HEK293 (cell line): ENCODE data around the gene NINL.

Experiments
- CTCF ChIA-PET: fragments of 350-600 bp; formaldehyde crosslinking; extraction: SDS; loops from one replicate; lab custom pipeline; 2021; ENCODE audit warnings: antibody characterized with exemption; lab: Yijun Ruan, JAX
- POLR2A ChIA-PET: fragments of 300-600 bp; formaldehyde crosslinking; extraction: SDS; loops from one replicate; lab custom pipeline; 2020; ENCODE audit warnings: antibody characterized with exemption, inconsistent platforms; lab: Yijun Ruan, JAX
- H3K27ac ChIP-seq: fragments of 200-500 bp; sonication (Bioruptor generic); 2 replicates; pipeline ENCODE4 v1.5.1; 2014; ENCODE audit warnings: low read depth, low read length, control low read depth, inconsistent platforms; ENCODE audit errors: extremely low read depth
- H3K36me3 ChIP-seq, 2 experiments: fragments of 200-500 bp in 1 of 2; sonication (Bioruptor generic) in 1 of 2; 1 replicate in 1 of 2; 2 replicates in 1 of 2; pipeline ENCODE4 v1.5.1; 2014 to 2017; ENCODE audit warnings: inconsistent platforms in 2 of 2, low read length in 2 of 2; ENCODE audit not compliant: control insufficient read depth in 2 of 2, insufficient read depth in 1 of 2
- H3K4me1 ChIP-seq: fragments of 200-500 bp; sonication (Bioruptor generic); 2 replicates; pipeline ENCODE4 v1.5.1; 2014; ENCODE audit warnings: mild to moderate bottlenecking, low read length, inconsistent platforms; ENCODE audit not compliant: control insufficient read depth, insufficient read depth
- H3K4me3 ChIP-seq: 2 replicates; pipeline ENCODE4 v1.5.1; 2011; ENCODE audit warnings: low read depth, mild to moderate bottlenecking, control low read depth, low read length, moderate library complexity
- H3K9me3 ChIP-seq: fragments of 200-500 bp; sonication (Bioruptor generic); 2 replicates; pipeline ENCODE4 v1.5.1; 2014; ENCODE audit warnings: low read depth, low read length, inconsistent platforms; ENCODE audit not compliant: control insufficient read depth, insufficient read depth
- EGR2 ChIP-seq: fragments of 450-650 bp; formaldehyde crosslinking; IDR thresholded peaks from 2 replicates; pipeline ENCODE4 v1.5.1; 2016; ENCODE audit warnings: low read depth, missing biosample characterization, missing genetic modification characterization
- GLIS1 ChIP-seq: fragments of 450-650 bp; formaldehyde crosslinking; IDR thresholded peaks from 2 replicates; pipeline ENCODE4 v1.5.1; 2016; ENCODE audit warnings: missing biosample characterization, missing genetic modification characterization
- OSR2 ChIP-seq: fragments of 450-650 bp; formaldehyde crosslinking; IDR thresholded peaks from 2 replicates; pipeline ENCODE4 v1.5.1; 2016; ENCODE audit warnings: missing biosample characterization, missing genetic modification characterization
- SETDB1 ChIP-seq: IDR thresholded peaks from one replicate; pipeline ENCODE4 v1.6.1; 2017; ENCODE audit warnings: mild to moderate bottlenecking, low read length, moderate library complexity, mixed read lengths; ENCODE audit not compliant: insufficient read length
- SP2 ChIP-seq: fragments of 450-650 bp; formaldehyde crosslinking; IDR thresholded peaks from 2 replicates; pipeline ENCODE4 v1.5.1; 2016; ENCODE audit warnings: missing biosample characterization, missing genetic modification characterization
- SP7 ChIP-seq: fragments of 450-650 bp; formaldehyde crosslinking; IDR thresholded peaks from 2 replicates; pipeline ENCODE4 v1.5.1; 2016; ENCODE audit warnings: missing biosample characterization, missing genetic modification characterization
- WT1 ChIP-seq: fragments of 450-650 bp; formaldehyde crosslinking; IDR thresholded peaks from 2 replicates; pipeline ENCODE4 v1.5.1; 2016; ENCODE audit warnings: missing biosample characterization, missing genetic modification characterization
- YY2 ChIP-seq: fragments of 450-650 bp; formaldehyde crosslinking; IDR thresholded peaks from 2 replicates; pipeline ENCODE4 v1.5.1; 2016; ENCODE audit warnings: missing biosample characterization, missing genetic modification characterization
- ZBTB21 ChIP-seq: fragments of 450-650 bp; formaldehyde crosslinking; IDR thresholded peaks from 2 replicates; pipeline ENCODE4 v1.5.1; 2017; ENCODE audit warnings: missing biosample characterization, missing genetic modification characterization
- ZNF114 ChIP-seq: fragments of 450-650 bp; formaldehyde crosslinking; IDR thresholded peaks from 2 replicates; pipeline ENCODE4 v1.5.0; 2017; ENCODE audit warnings: missing biosample characterization, missing genetic modification characterization
- ZNF140 ChIP-seq: fragments of 450-650 bp; formaldehyde crosslinking; IDR thresholded peaks from 2 replicates; pipeline ENCODE4 v1.5.1; 2016; ENCODE audit warnings: missing biosample characterization, missing genetic modification characterization
- ZNF169 ChIP-seq: fragments of 450-650 bp; formaldehyde crosslinking; IDR thresholded peaks from 2 replicates; pipeline ENCODE4 v1.5.1; 2016; ENCODE audit warnings: missing biosample characterization, missing genetic modification characterization
- ZNF202 ChIP-seq: fragments of 450-650 bp; formaldehyde crosslinking; IDR thresholded peaks from 2 replicates; pipeline ENCODE4 v1.5.1; 2016; ENCODE audit warnings: missing biosample characterization, missing genetic modification characterization, borderline replicate concordance
- ZNF223 ChIP-seq: fragments of 450-650 bp; formaldehyde crosslinking; IDR thresholded peaks from 2 replicates; pipeline ENCODE4 v1.5.1; 2016; ENCODE audit warnings: missing biosample characterization, missing genetic modification characterization
- ZNF23 ChIP-seq: fragments of 450-650 bp; formaldehyde crosslinking; IDR thresholded peaks from 2 replicates; pipeline ENCODE4 v1.5.1; 2016; ENCODE audit warnings: missing biosample characterization, missing genetic modification characterization, borderline replicate concordance
- ZNF239 ChIP-seq: fragments of 450-650 bp; formaldehyde crosslinking; IDR thresholded peaks from 2 replicates; pipeline ENCODE4 v1.5.1; 2016; ENCODE audit warnings: missing biosample characterization, missing genetic modification characterization
- ZNF248 ChIP-seq: fragments of 450-650 bp; formaldehyde crosslinking; IDR thresholded peaks from 2 replicates; pipeline ENCODE4 v1.5.1; 2017; ENCODE audit warnings: missing biosample characterization, missing genetic modification characterization
- ZNF266 ChIP-seq: fragments of 450-650 bp; formaldehyde crosslinking; IDR thresholded peaks from 2 replicates; pipeline ENCODE4 v1.5.1; 2016; ENCODE audit warnings: missing biosample characterization, missing genetic modification characterization, low read depth
- ZNF311 ChIP-seq: fragments of 450-650 bp; formaldehyde crosslinking; IDR thresholded peaks from 2 replicates; pipeline ENCODE4 v1.5.1; 2017; ENCODE audit warnings: missing biosample characterization, missing genetic modification characterization, borderline replicate concordance
- ZNF324 ChIP-seq: fragments of 450-650 bp; formaldehyde crosslinking; IDR thresholded peaks from 2 replicates; pipeline ENCODE4 v1.5.1; 2016; ENCODE audit warnings: missing biosample characterization, missing genetic modification characterization
- ZNF423 ChIP-seq: fragments of 450-650 bp; formaldehyde crosslinking; IDR thresholded peaks from 2 replicates; pipeline ENCODE4 v1.5.1; 2016; ENCODE audit warnings: missing biosample characterization, missing genetic modification characterization
- ZNF555 ChIP-seq: fragments of 450-650 bp; formaldehyde crosslinking; conservative IDR thresholded peaks from 2 replicates; pipeline ENCODE4 v1.5.1; 2017; ENCODE audit warnings: missing biosample characterization, mild to moderate bottlenecking, missing genetic modification characterization, inconsistent platforms
- ZNF600 ChIP-seq: fragments of 450-650 bp; formaldehyde crosslinking; IDR thresholded peaks from 2 replicates; pipeline ENCODE4 v1.5.1; 2016; ENCODE audit warnings: missing biosample characterization, missing genetic modification characterization
- ZNF785 ChIP-seq: fragments of 450-650 bp; formaldehyde crosslinking; IDR thresholded peaks from 2 replicates; pipeline ENCODE4 v1.5.1; 2016; ENCODE audit warnings: missing biosample characterization, missing genetic modification characterization
- ZNF843 ChIP-seq: fragments of 450-650 bp; formaldehyde crosslinking; IDR thresholded peaks from 2 replicates; pipeline ENCODE4 v1.5.1; 2016; ENCODE audit warnings: missing biosample characterization, missing genetic modification characterization
- TF ChIP-seq, protein P1 (sequence below): fragments of 450-650 bp; formaldehyde crosslinking; IDR thresholded peaks from 2 replicates; pipeline ENCODE4 v1.5.1; 2016; ENCODE audit warnings: missing biosample characterization, missing genetic modification characterization
- TF ChIP-seq, protein P2 (sequence below): fragments of 450-650 bp; formaldehyde crosslinking; IDR thresholded peaks from 2 replicates; pipeline ENCODE4 v1.5.1; 2016; ENCODE audit warnings: missing biosample characterization, missing genetic modification characterization

Gene NINL

DNA sequence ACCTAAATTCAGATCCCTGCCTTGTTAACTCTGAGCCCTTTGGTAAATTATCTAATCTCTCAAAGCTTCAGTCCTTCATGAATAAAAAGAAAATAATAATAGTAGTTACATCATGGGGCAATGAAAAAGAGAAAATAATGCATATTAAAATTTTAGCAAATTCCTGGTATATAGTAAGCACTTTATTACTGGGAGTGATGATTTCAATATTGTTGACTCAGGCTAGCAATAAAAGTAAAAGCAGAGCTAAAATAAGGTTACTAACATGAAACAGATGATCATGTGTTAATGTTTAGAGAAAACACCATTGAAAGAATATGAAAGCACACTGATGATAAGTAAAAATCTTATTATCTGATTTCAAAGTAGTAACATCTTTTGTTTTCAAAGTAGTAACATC, 164.2 kb downstream of the NINL start (continued):
- TF ChIP-seq, protein P1, sequence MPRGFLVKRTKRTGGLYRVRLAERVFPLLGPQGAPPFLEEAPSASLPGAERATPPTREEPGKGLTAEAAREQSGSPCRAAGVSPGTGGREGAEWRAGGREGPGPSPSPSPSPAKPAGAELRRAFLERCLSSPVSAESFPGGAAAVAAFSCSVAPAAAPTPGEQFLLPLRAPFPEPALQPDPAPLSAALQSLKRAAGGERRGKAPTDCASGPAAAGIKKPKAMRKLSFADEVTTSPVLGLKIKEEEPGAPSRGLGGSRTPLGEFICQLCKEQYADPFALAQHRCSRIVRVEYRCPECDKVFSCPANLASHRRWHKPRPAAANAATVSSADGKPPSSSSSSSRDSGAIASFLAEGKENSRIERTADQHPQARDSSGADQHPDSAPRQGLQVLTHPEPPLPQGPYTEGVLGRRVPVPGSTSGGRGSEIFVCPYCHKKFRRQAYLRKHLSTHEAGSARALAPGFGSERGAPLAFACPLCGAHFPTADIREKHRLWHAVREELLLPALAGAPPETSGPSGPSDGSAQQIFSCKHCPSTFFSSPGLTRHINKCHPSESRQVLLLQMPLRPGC (tag by site-specific recombination): no peak
- TF ChIP-seq ZNF324 (tag by site-specific recombination): no peak
- no peak for TF ChIP-seq ZNF248 (tag by site-specific recombination)
- no peak for TF ChIP-seq ZBTB21 (tag by site-specific recombination)
- no peak for TF ChIP-seq ZNF223 (tag by site-specific recombination)
- no peak for TF ChIP-seq SP2 (tag by site-specific recombination)
- no peak for TF ChIP-seq SETDB1
- TF ChIP-seq ZNF785 (tag by site-specific recombination): no peak

GRCh38 chr20:25418776-25419175, 166.6 kb downstream of the NINL start:
- Histone ChIP-seq H3K4me3 (no peak overlapping the region), H3K36me3 (peaks cover 43 to 78% of the 10 kb centered on the region in 2 experiments), H3K9me3 (no peaks in the 10 kb centered on the region), H3K4me1 (no peaks in the 10 kb centered on the region), H3K27ac (no peak overlapping the region)
- POLR2A ChIA-PET: interaction anchor here (1.0 kb wide), 1 partner anchor 11 kb away, joined by 3 read pairs; the partner anchor contains the start of gene GINS1
- CTCF ChIA-PET: interaction anchor here (0.7 kb wide), 1 partner anchor 9 kb away, joined by 3 read pairs; no protein-coding TSS in a partner anchor
- TF ChIP-seq SP7 (tag by site-specific recombination) (peak; percentile 46; the same call in 1 of the 2 replicates), OSR2 (tag by site-specific recombination) (no peak), GLIS1 (tag by site-specific recombination) (peak; percentile 72)

DNA sequence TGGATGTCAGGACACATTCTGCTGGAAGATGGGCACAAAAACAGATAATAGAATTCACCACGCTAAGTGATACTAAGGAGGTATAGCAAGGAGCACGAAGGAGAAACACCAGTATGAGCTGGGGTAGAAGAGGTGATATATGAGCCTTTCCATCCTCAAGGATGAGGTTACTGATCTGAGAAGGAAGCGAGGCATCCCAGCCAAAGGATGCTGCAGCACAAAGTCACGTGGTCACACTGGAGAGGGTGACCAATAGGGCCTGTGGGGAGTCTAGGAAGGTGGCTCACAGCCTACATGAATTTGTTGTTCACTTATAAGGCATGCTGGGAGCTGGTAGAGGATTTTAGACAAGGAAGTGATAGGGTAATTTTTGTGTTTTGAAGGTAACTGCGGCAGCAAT, 176.4 kb downstream of the NINL start:
- no peaks in the 10 kb centered on the region for H3K4me1 ChIP-seq
- no peak overlapping the region for H3K4me3 ChIP-seq
- TF ChIP-seq WT1 (tag by site-specific recombination) (no peak), ZNF600 (tag by site-specific recombination) (0 out of 2 replicates have a peak, but pooled peaks have one; percentile 45)
- TF ChIP-seq, all 188 proteins: peak for 1
- ChIA-PET POLR2A (interaction anchor here (0.5 kb wide), 1 partner anchor 16 kb away, joined by 3 read pairs; no protein-coding TSS in a partner anchor), CTCF (no interaction called here)
- Histone ChIP-seq H3K27ac (no peak overlapping the region), H3K36me3 (peaks cover 9 to 27% of the 10 kb centered on the region in 2 experiments; a peak in 2 of 3 replicates), H3K9me3 (no peaks in the 10 kb centered on the region)

DNA sequence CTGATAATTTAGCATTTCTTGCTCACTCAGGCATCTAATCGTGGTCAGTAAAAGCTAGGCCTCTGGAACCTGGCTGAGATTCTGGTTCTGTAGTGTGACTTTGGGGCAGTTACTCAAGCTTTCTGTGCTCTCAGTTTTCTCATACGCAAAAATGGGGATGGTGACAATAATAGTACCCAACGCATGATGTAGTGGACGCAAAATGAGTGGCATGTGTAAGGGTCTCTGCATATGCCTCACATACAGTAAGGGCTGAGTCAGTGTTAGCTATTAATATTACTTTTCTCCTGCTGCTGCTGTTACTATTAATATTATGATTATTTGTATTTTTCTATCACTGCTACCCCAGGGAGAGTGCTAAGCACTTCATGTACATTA, 177.2 kb downstream of the NINL start:
- no peaks in the 10 kb centered on the region for H3K4me1 ChIP-seq
- peaks cover 7 to 20% of the 10 kb centered on the region in 2 experiments; a peak in 2 of 3 replicates for H3K36me3 ChIP-seq
- CTCF ChIA-PET: interaction anchor here (0.5 to 2.4 kb wide), 2 partner anchors 9 to 15 kb away, joined by 3 to 14 read pairs; no protein-coding TSS in a partner anchor
- peak overlapping the region; percentile 83 for H3K4me3 ChIP-seq
- POLR2A ChIA-PET: interaction anchor here (0.8 to 1.8 kb wide), 5 partner anchors 9 to 213 kb away, joined by 3 to 7 read pairs (median 5); partner anchors contain the start of gene ENTPD6
- peak overlapping the region; percentile 87 for H3K27ac ChIP-seq
- no peaks in the 10 kb centered on the region for H3K9me3 ChIP-seq
- TF ChIP-seq ZNF239: no peak
- TF ChIP-seq ZNF266: no peak
- TF ChIP-seq YY2 (tag by site-specific recombination): no peak
- TF ChIP-seq GLIS1 (tag by site-specific recombination): no peak
- TF ChIP-seq, protein P2, sequence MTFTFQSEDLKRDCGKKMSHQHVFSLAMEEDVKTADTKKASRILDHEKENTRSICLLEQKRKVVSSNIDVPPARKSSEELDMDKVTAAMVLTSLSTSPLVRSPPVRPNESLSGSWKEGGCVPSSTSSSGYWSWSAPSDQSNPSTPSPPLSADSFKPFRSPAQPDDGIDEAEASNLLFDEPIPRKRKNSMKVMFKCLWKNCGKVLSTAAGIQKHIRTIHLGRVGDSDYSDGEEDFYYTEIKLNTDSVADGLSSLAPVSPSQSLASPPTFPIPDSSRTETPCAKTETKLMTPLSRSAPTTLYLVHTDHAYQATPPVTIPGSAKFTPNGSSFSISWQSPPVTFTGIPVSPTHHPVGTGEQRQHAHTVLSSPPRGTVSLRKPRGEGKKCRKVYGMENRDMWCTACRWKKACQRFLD: no peak
- no peak for TF ChIP-seq ZNF169 (tag by site-specific recombination)
- no peak for TF ChIP-seq ZNF202
- no peak for TF ChIP-seq ZNF843
- TF ChIP-seq ZNF311 (tag by site-specific recombination): no peak
- TF ChIP-seq EGR2 (tag by site-specific recombination): no peak
- no peak for TF ChIP-seq ZNF140 (tag by site-specific recombination)
- no peak for TF ChIP-seq ZNF423 (tag by site-specific recombination)
- no peak for TF ChIP-seq ZNF555 (tag by site-specific recombination)
- no peak for TF ChIP-seq ZNF23 (tag by site-specific recombination)
- TF ChIP-seq ZNF114: no peak
